Measurements from ENCODE around the gene LRRC7. TPM values are rescaled to one million over a fixed set of nuclear protein-coding genes. Genes with fewer than 3 reads are reported as not detected.

The LRRC7 gene
- total and polyA plus RNA-seq, 9 donors: 0.01 to 0.45 (median 0.13) TPM; not detected in 4

- no peak for DNase-seq
- Histone ChIP-seq H3K4me3 (no peak overlapping the region), H3K36me3 (no peaks in the 10 kb centered on the region), H3K9me3 (no peaks in the 10 kb centered on the region), H3K27ac (no peak overlapping the region), H3K4me1 (ENCODE audit: insufficient read depth) (no peaks in the 10 kb centered on the region), H3K27me3 (no peaks in the 10 kb centered on the region)
- WGBS, 3 donors: 80 to 89% (median 86%) methylated on average over 1 of the region's 1 CpG
- intact Hi-C loops (cut with DNase I): no loop called here
- TF ChIP-seq POLR2A (IDR thresholded peaks at IDR 0.05) (no peak), EP300 (IDR thresholded peaks at IDR 0.05) (no peak), CTCF (IDR thresholded peaks at IDR 0.05) (no peak)
These were observed 274.6 kb downstream of the LRRC7 start for GRCh38 chr1:69842326-69842725.

GRCh38 chr1:69845655-69846054 lies 277.9 kb downstream of the LRRC7 start:
- Histone ChIP-seq H3K4me1 (ENCODE audit: insufficient read depth) (no peaks in the 10 kb centered on the region), H3K27ac (no peak overlapping the region), H3K36me3 (no peaks in the 10 kb centered on the region), H3K4me3 (no peak overlapping the region), H3K9me3 (no peaks in the 10 kb centered on the region), H3K27me3 (no peaks in the 10 kb centered on the region)
- TF ChIP-seq CTCF (IDR thresholded peaks at IDR 0.05): no peak
- TF ChIP-seq EP300 (IDR thresholded peaks at IDR 0.05): no peak
- TF ChIP-seq POLR2A (IDR thresholded peaks at IDR 0.05): no peak
- DNase-seq: no peak
- intact Hi-C loops (cut with DNase I): no loop called here
- 95 to 98% (median 97%) methylated on average over 1 of the region's 1 CpG for WGBS, 3 donors

GRCh38 chr1:69846267-69846666 lies 278.5 kb downstream of the LRRC7 start:
- Histone ChIP-seq H3K27me3 (no peaks in the 10 kb centered on the region), H3K27ac (no peak overlapping the region), H3K4me1 (ENCODE audit: insufficient read depth) (no peaks in the 10 kb centered on the region), H3K36me3 (no peaks in the 10 kb centered on the region), H3K4me3 (no peak overlapping the region), H3K9me3 (no peaks in the 10 kb centered on the region)
- WGBS, 3 donors: 41 to 51% (median 49%) methylated on average over 3 of the region's 3 CpGs
- TF ChIP-seq EP300 (IDR thresholded peaks at IDR 0.05) (no peak), POLR2A (IDR thresholded peaks at IDR 0.05) (no peak), CTCF (IDR thresholded peaks at IDR 0.05) (no peak)
- intact Hi-C loops (cut with DNase I): no loop called here
- DNase-seq: no peak

GRCh38 chr1:69847670-69848069 lies 279.9 kb downstream of the LRRC7 start:
- intact Hi-C loops (cut with DNase I): no loop called here
- Histone ChIP-seq H3K4me3 (no peak overlapping the region), H3K36me3 (no peaks in the 10 kb centered on the region), H3K4me1 (ENCODE audit: insufficient read depth) (no peaks in the 10 kb centered on the region), H3K9me3 (no peaks in the 10 kb centered on the region), H3K27ac (no peak overlapping the region), H3K27me3 (no peaks in the 10 kb centered on the region)
- 91 to 93% (median 91%) methylated on average over 4 of the region's 4 CpGs for WGBS, 3 donors
- no peak for DNase-seq
- TF ChIP-seq EP300 (IDR thresholded peaks at IDR 0.05): no peak
- TF ChIP-seq CTCF (IDR thresholded peaks at IDR 0.05): no peak
- no peak for TF ChIP-seq POLR2A (IDR thresholded peaks at IDR 0.05)

- WGBS, 3 donors: 67 to 75% (median 70%) methylated on average over 4 of the region's 4 CpGs
- intact Hi-C loops (cut with DNase I): no loop called here
These were observed 284.4 kb downstream of the LRRC7 start for GRCh38 chr1:69852151-69852550.

More at GRCh38 chr1:69852151-69852550, 284.4 kb downstream of the LRRC7 start:
- H3K27ac ChIP-seq: no peak overlapping the region
- H3K4me3 ChIP-seq: no peak overlapping the region
- TF ChIP-seq POLR2A (IDR thresholded peaks at IDR 0.05) (no peak), CTCF (IDR thresholded peaks at IDR 0.05) (no peak), EP300 (IDR thresholded peaks at IDR 0.05) (no peak)
- H3K36me3 ChIP-seq: no peaks in the 10 kb centered on the region
- no peak for DNase-seq
- H3K9me3 ChIP-seq: no peaks in the 10 kb centered on the region
- no peaks in the 10 kb centered on the region for H3K4me1 ChIP-seq (ENCODE audit: insufficient read depth)
- no peaks in the 10 kb centered on the region for H3K27me3 ChIP-seq

Measured in ovary (tissue), 9 donors.